ENCODE data around the gene COA8. TPM values are rescaled to one million over a fixed set of nuclear protein-coding genes. Genes with fewer than 3 reads are reported as not detected.

The COA8 gene
- total RNA-seq, 4 donors from 2014 or later, result 13.6 to 20.8 (median 17.9) TPM

DNA sequence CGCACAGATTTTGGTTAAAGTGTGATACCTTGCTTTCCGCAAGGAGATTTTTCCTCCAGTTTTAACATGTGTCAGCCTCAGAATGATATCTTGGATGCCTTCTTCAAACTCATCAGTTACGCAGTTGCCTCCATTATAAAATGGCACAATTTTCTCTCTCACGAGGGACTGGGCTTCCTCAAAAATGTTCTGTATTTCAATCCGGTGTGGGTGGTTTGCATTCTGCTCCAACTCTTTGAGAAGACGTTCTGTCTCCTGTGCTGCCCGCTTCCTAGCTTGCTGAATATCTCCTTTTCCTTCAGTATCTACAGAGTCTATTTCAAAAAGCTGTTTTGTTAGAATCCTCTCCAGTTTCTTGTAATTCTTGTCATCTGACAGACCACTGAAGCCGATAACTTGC, 2.1 kb upstream of the COA8 start:
- Histone ChIP-seq H3K36me3 (peaks cover 0 to 23% (median 0%) of the 10 kb centered on the region in 3 donors), H3K9me3 (no peaks in the 10 kb centered on the region), H3K27me3 (no peaks in the 10 kb centered on the region), H3K27ac (peak overlapping the region in 2 of 4 donors; percentile 14 to 97), H3K4me3 (no peak overlapping the region), H3K4me1 (peaks cover 0 to 55% (median 12%) of the 10 kb centered on the region in 4 donors)
- no peak for DNase-seq
- TF ChIP-seq POLR2A (IDR thresholded peaks at IDR 0.05), result no peak

DNA sequence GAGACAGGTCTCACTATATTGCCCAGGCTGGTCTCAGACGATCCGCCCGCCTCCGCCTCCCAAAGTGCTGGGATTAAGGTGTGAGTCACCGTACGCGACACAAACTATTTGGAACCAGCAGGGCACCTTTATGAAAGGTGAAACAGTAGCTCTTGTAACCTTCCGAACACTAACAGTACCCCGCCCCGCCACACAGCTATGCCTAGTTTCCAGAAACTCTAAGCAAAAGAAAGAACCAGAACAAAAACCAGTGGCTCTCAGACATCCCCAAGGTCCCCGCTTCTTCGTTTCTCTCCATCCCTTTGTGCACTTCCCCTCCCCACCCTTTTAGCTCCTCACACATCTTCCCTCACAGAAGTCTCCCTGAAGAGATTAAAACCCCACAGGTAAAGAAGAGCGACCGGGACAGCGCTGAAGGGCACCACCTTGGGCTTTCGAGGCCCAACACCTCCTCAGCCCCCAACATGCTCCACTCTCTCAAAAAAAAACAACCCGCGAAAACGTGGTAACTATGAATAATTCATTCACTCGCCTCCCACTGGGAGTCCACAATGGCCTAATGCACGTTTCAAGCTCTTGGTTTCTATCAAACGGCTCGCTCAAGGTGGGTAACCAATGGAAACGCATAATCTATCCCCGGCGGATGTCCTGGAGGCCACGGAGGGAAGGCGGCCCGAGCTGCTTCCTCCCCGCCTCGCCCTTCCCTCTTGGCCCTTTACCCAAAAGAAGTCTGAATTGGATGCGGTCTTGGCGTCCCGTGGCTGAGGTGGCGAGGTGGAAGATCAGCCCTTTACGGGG, 1.2 kb upstream of the COA8 start:
- peaks cover 0 to 55% (median 12%) of the 10 kb centered on the region in 4 donors for H3K4me1 ChIP-seq
- peaks cover 0 to 23% (median 0%) of the 10 kb centered on the region in 3 donors for H3K36me3 ChIP-seq
- no peaks in the 10 kb centered on the region for H3K27me3 ChIP-seq
- peak overlapping the region; percentile 90 to 100 (median 98) for H3K4me3 ChIP-seq
- H3K27ac ChIP-seq, result peak overlapping the region; percentile 96 to 98 (median 97)
- no peak for TF ChIP-seq POLR2A (IDR thresholded peaks at IDR 0.05)
- TF ChIP-seq, protein P1, sequence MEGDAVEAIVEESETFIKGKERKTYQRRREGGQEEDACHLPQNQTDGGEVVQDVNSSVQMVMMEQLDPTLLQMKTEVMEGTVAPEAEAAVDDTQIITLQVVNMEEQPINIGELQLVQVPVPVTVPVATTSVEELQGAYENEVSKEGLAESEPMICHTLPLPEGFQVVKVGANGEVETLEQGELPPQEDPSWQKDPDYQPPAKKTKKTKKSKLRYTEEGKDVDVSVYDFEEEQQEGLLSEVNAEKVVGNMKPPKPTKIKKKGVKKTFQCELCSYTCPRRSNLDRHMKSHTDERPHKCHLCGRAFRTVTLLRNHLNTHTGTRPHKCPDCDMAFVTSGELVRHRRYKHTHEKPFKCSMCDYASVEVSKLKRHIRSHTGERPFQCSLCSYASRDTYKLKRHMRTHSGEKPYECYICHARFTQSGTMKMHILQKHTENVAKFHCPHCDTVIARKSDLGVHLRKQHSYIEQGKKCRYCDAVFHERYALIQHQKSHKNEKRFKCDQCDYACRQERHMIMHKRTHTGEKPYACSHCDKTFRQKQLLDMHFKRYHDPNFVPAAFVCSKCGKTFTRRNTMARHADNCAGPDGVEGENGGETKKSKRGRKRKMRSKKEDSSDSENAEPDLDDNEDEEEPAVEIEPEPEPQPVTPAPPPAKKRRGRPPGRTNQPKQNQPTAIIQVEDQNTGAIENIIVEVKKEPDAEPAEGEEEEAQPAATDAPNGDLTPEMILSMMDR (IDR thresholded peaks at IDR 0.05), result no peak
- H3K9me3 ChIP-seq, result no peaks in the 10 kb centered on the region
- peak in 1 of 3 donors; percentile 23 for DNase-seq

DNA sequence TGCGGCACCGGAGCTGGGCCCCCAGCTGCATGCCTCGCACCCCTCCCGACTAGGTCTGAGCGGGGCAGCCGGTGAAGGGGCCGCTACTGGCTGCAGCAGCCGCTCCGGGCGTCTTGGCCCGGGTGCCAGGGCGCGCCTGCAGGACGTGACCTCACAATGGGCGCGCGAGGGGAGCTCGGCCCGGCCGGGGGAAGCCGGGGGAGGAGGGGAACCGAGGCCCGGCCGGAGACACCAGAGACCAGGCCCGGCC, 656 bp upstream of the COA8 start:
- no peak for TF ChIP-seq POLR2A (IDR thresholded peaks at IDR 0.05)
- TF ChIP-seq, protein P1 (IDR thresholded peaks at IDR 0.05), result no peak
- Histone ChIP-seq H3K4me3 (peak overlapping the region; percentile 90 to 100 (median 98)), H3K27ac (peak overlapping the region; percentile 96 to 98 (median 97)), H3K9me3 (no peaks in the 10 kb centered on the region), H3K27me3 (no peaks in the 10 kb centered on the region), H3K36me3 (peaks cover 0 to 23% (median 0%) of the 10 kb centered on the region in 3 donors), H3K4me1 (peaks cover 0 to 55% (median 12%) of the 10 kb centered on the region in 4 donors)
- DNase-seq, result no peak

DNA sequence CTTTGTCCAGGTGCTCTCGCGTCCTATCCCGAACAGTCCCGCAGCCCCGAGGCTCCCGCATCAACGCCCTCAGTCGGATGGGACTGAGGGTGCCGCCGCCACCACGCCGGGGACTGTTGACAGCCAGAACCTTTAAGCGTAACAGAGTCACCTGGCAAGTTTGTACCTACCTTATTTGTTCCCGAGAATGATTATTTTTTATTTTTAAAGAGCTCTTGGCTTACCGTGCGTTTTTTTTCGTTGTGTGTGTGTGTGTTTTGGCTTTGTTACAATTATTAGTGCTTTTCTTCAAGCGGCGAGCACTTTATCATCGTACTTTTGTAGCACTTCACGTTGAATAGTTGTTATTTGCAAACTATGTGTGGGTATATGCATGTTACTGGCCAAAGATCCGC, 463 bp downstream of the COA8 start:
- DNase-seq, result no peak
- peaks cover 0 to 18% (median 0%) of the 10 kb centered on the region in 3 donors for H3K36me3 ChIP-seq
- H3K27ac ChIP-seq, result peak overlapping the region; percentile 96 to 98 (median 97)
- peaks cover 0 to 44% (median 12%) of the 10 kb centered on the region in 4 donors for H3K4me1 ChIP-seq
- H3K27me3 ChIP-seq, result no peaks in the 10 kb centered on the region
- H3K4me3 ChIP-seq, result peak overlapping the region; percentile 90 to 100 (median 98)
- H3K9me3 ChIP-seq, result no peaks in the 10 kb centered on the region
- TF ChIP-seq, protein P1 (IDR thresholded peaks at IDR 0.05), result no peak
- TF ChIP-seq POLR2A (IDR thresholded peaks at IDR 0.05), result no peak

DNA sequence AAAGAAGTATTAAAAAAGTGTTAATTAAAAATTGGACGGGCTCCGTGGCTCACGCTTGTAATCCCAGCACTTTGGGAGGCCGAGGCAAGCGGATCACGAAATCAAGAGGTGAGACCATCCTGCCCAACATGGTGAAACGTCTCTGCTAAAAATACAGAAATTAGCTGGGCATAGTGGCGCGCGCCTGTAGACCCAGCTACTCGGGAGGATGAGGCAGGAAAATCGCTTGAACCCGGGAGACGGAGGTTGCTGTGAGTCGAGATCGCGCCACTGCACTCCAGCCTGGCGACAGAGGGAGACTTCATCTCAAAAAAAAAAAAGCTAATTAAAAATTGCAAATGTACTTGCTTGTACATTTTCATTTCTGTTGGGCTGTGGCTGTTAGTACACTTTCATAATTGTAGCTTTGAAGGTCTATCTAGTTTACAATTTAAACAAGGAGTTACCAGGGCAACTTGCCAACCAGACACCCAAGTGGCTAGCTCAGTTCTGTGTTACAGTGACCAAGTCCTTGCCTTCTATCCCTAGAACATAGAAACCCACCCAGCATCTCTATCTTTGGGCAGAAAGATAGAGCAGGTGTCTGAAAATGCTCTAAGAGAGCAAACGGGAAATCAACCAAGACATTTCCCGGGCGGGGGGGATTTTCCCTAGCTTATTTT, 1.2 kb downstream of the COA8 start:
- no peak for DNase-seq
- H3K9me3 ChIP-seq, result no peaks in the 10 kb centered on the region
- H3K27ac ChIP-seq, result no peak overlapping the region
- H3K4me1 ChIP-seq, result peaks cover 0 to 39% (median 12%) of the 10 kb centered on the region in 4 donors
- peak overlapping the region; percentile 90 to 100 (median 98) for H3K4me3 ChIP-seq
- no peaks in the 10 kb centered on the region for H3K27me3 ChIP-seq
- H3K36me3 ChIP-seq, result peaks cover 0 to 13% (median 0%) of the 10 kb centered on the region in 3 donors
- TF ChIP-seq, protein P1 (IDR thresholded peaks at IDR 0.05), result no peak
- no peak for TF ChIP-seq POLR2A (IDR thresholded peaks at IDR 0.05)

DNA sequence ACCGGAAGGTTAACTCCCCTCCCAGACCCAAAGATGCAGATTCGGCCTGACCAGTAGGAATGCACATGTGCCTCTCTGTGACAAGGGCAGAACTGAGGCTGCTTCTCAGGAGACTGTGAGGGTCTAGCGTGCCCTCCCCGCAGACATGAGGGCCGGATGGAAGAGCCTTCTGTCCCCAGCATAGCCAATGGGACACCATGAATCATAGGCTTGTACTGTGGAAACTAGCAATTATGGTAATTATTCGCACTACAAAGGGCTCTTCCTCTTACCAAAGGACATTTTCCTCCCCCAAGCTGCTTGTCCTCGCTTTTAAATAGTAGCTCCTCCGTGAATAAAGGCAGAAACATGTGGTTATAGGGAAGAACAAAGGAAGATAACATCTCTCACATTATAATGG, 6.2 kb downstream of the COA8 start:
- no peak for DNase-seq
- Histone ChIP-seq H3K27me3 (no peaks in the 10 kb centered on the region), H3K4me3 (no peak overlapping the region), H3K27ac (no peak overlapping the region), H3K36me3 (peaks cover 0 to 18% (median 0%) of the 10 kb centered on the region in 3 donors), H3K9me3 (no peaks in the 10 kb centered on the region), H3K4me1 (peaks cover 0 to 8% (median 2%) of the 10 kb centered on the region in 4 donors)
- TF ChIP-seq, protein P1 (IDR thresholded peaks at IDR 0.05), result no peak
- TF ChIP-seq POLR2A (IDR thresholded peaks at IDR 0.05), result no peak
